H1 (cell line): ENCODE results near the gene CHD3. TPM values are rescaled to one million over a fixed set of nuclear protein-coding genes. Genes with fewer than 3 reads are reported as not detected.

ENCODE experiments used
- SAP30 ChIP-seq: fragments of 300-600 bp; sonication (generic); IDR thresholded peaks from 2 replicates; pipeline ENCODE4 v1.7.1; 2012; ENCODE audit warnings: low read length, moderate library complexity, mild to moderate bottlenecking, inconsistent platforms; ENCODE audit not compliant: insufficient read depth, insufficient replicate concordance
- polyA plus RNA-seq, 7 experiments: library from polyadenylated mRNA; depleted of rRNA in 3 of 7; stranded (reverse) in 5 of 7; unstranded in 2 of 7; fragments of >200 nt in 5 of 7; fragments of 200-250 nt in 2 of 7; gene quantifications; 1 replicate in 5 of 7; 2 replicates in 1 of 7; 4 replicates in 1 of 7; pipeline versions ENCODE4 v1.2.1 to v1.2.3, GENCODE V29; 2011 to 2013; ENCODE audit warnings: missing spikeins in 2 of 7, mixed read lengths in 2 of 7
- total RNA-seq: library from RNA; stranded (reverse); fragmentation: NEBNext Ultra II Directional; extraction: Animal tissue kit (Norgen Biotek cat#: 25700); gene quantifications from 2 replicates; pipeline ENCODE4 v1.2.1, GENCODE V29; 2021

Gene CHD3
- total and polyA plus RNA-seq, 2 of the 8 experiments (the other 6 are each of a cell fraction or from before 2014, with no cell fraction given), result 12.3 to 12.9 TPM

DNA sequence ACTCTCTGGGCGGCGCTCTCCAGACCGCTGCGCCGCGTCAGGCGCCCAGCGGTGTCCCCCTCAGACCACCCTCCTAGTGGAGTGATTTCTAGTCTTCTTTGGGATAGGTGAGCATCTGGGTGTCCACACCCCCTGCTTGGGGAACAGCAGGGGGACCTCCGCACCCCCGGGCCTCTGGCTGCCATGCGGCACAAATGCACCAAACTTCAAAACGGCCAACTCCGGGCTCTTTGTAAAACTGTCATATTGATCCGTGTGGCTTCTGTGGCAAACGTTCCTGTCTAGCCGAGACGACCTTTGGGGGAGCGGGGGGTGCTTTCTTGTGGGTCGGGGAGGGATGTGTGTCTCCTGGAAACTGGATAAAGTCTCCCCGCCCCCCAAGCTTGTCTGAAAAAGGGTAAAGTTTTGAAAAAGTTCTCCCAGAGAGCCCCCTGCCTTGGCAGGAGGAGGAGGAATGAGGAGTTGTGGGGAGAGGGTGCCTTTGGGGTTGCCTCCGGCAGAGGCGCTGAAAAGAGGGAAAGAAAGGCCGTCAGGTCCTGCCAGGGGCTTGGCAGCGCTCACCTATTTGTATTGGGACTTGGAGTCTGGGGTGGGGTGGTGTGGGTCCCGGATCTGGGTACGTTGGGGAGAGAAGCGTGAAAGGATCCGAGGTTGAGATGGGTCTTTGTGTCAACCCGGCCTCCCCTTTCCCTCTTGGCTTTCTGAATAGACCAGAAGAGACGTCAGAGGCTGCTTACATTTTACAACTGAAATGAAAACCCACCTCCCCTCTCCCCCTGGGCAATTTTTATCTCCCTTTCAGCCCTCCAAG, 2.2 kb upstream of the CHD3 start (continued):
- peak; percentile 24 for TF ChIP-seq SAP30
